GM23248 (cell line): Measurements from ENCODE around the gene MYL7. TPM values are rescaled to one million over a fixed set of nuclear protein-coding genes. Genes with fewer than 3 reads are reported as not detected.

Source experiments
- DNase-seq: peaks from one replicate; pipeline ENCODE4 v3.0.0-alpha.2; 2015
- H2AFZ ChIP-seq: fragments of 200-600 bp; sonication (generic); 2 replicates; pipeline ENCODE4 v1.6.1; 2016; ENCODE audit warnings: antibody characterized with exemption
- H3F3A ChIP-seq: fragments of 200-600 bp; sonication (generic); 2 replicates; pipeline ENCODE4 v1.6.1; 2016; ENCODE audit warnings: mild to moderate bottlenecking, antibody characterized with exemption, mixed run types; ENCODE audit not compliant: insufficient read depth
- H3K27ac ChIP-seq: fragments of 200-600 bp; sonication (generic); 2 replicates; pipeline ENCODE4 v1.5.1; 2016; ENCODE audit warnings: mild to moderate bottlenecking
- H3K27me3 ChIP-seq: fragments of 200-600 bp; sonication (generic); replicated peaks from 2 replicates; pipeline ENCODE4 v1.6.1; 2016; ENCODE audit warnings: mild to moderate bottlenecking; ENCODE audit not compliant: insufficient read depth
- H3K36me3 ChIP-seq: fragments of 200-600 bp; sonication (generic); 2 replicates; pipeline ENCODE4 v1.6.1; 2016; ENCODE audit warnings: low read depth, mild to moderate bottlenecking
- H3K4me1 ChIP-seq: fragments of 200-600 bp; sonication (generic); 2 replicates; pipeline ENCODE4 v1.6.1; 2016; ENCODE audit warnings: mild to moderate bottlenecking; ENCODE audit not compliant: insufficient read depth
- H3K4me2 ChIP-seq: fragments of 200-600 bp; sonication (generic); one replicate; pipeline ENCODE4 v1.6.1; 2016; ENCODE audit warnings: mild to moderate bottlenecking; ENCODE audit not compliant: unreplicated experiment
- H3K4me3 ChIP-seq: fragments of 200-600 bp; sonication (generic); 2 replicates; pipeline ENCODE4 v1.5.1; 2016; ENCODE audit warnings: mild to moderate bottlenecking
- H3K79me2 ChIP-seq: fragments of 200-600 bp; sonication (generic); 2 replicates; pipeline ENCODE4 v1.6.1; 2016; ENCODE audit warnings: mild to moderate bottlenecking; ENCODE audit not compliant: insufficient read depth
- H3K9ac ChIP-seq: fragments of 200-600 bp; sonication (generic); 2 replicates; pipeline ENCODE4 v1.6.1; 2016; ENCODE audit warnings: mild to moderate bottlenecking
- H3K9me2 ChIP-seq: fragments of 200-600 bp; sonication (generic); 2 replicates; pipeline ENCODE4 v1.6.1; 2016; ENCODE audit warnings: mixed run types, mild to moderate bottlenecking, moderate library complexity; ENCODE audit not compliant: insufficient read depth
- H3K9me3 ChIP-seq: fragments of 200-600 bp; sonication (generic); one replicate; pipeline ENCODE4 v1.6.1; 2017; ENCODE audit warnings: low read depth
- H4K20me1 ChIP-seq: fragments of 200-600 bp; sonication (generic); 2 replicates; pipeline ENCODE4 v1.6.0; 2016; ENCODE audit not compliant: insufficient read depth
- EZH2 ChIP-seq: fragments of 200-600 bp; sonication (generic); IDR thresholded peaks from 2 replicates; pipeline ENCODE4 v1.6.1; 2018; ENCODE audit warnings: antibody characterized with exemption, mild to moderate bottlenecking; ENCODE audit not compliant: insufficient read depth, poor library complexity, severe bottlenecking
- EZH2phosphoT487 ChIP-seq: fragments of 200-600 bp; sonication (generic); IDR thresholded peaks from 2 replicates; pipeline ENCODE4 v1.6.1; 2018; ENCODE audit warnings: antibody characterized with exemption, moderate library complexity, mild to moderate bottlenecking, low read depth; ENCODE audit not compliant: insufficient read depth
- WGBS, 2 experiments: methylation state at CpG; one replicate each; pipeline ENCODE4 v1.1.6; 2015 to 2017; ENCODE audit warnings: low lambda C conversion rate in 2 of 2, low coverage in 1 of 2; ENCODE audit errors: missing lambda C conversion rate in 2 of 2; 5-methylcytosine and 5-hydroxymethylcytosine counted together
- in situ Hi-C: fragments of 300-500 bp; cut with MboI; formaldehyde crosslinking; loops from 2 replicates; pipeline ENCODE4 v1.15.0; 2020
- polyA plus RNA-seq: library from polyadenylated mRNA; unstranded; fragments of >200 nt; fragmentation: Nextera tagmentation; extraction: Ambion mirVana; gene quantifications from 2 replicates; pipeline ENCODE4 v1.2.1, GENCODE V29; 2016
- total RNA-seq: library from RNA; depleted of rRNA; stranded (reverse); fragments of >200 nt; shearing (Covaris generic); gene quantifications from 2 replicates; pipeline ENCODE4 v1.2.3, GENCODE V29; 2014

The MYL7 gene
- total and polyA plus RNA-seq, 2 experiments from 2014 or later = not detected

DNA sequence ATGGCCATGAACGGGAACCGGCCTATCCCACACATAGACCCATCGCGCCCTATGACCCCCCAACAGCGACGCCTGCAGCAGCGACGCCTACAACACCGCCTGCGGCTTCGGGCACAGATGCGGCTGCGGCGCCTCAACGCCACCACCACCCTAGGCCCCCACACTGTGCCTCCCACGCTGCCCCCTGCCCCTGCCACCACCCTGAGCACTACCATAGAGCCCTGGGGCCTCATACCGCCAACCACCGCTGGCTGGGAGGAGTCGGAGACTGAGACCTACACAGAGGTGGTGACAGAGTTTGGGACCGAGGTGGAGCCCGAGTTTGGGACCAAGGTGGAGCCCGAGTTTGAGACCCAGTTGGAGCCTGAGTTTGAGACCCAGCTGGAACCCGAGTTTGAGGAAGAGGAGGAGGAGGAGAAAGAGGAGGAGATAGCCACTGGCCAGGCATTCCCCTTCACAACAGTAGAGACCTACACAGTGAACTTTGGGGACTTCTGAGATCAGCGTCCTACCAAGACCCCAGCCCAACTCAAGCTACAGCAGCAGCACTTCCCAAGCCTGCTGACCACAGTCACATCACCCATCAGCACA, 27.3 kb downstream of the MYL7 start:
- no peak overlapping the region for H3K4me2 ChIP-seq
- no peaks in the 10 kb centered on the region for H3K9me2 ChIP-seq
- no peaks in the 10 kb centered on the region for H4K20me1 ChIP-seq
- H3K4me3 ChIP-seq = no peak overlapping the region
- H3K9ac ChIP-seq = no peak overlapping the region
- no peaks in the 10 kb centered on the region for H3K27me3 ChIP-seq
- H3K4me1 ChIP-seq = no peaks in the 10 kb centered on the region
- in situ Hi-C loops = no loop called here
- H3K79me2 ChIP-seq = no peaks in the 10 kb centered on the region; the same call in 1 of the 2 replicates
- 80 to 87% methylated on average over 10 to 24 of the region's 24 CpGs for WGBS, 2 experiments
- no peak overlapping the region for H2AFZ ChIP-seq
- H3K27ac ChIP-seq = no peak overlapping the region
- no peaks in the 10 kb centered on the region for H3F3A ChIP-seq
- no peaks in the 10 kb centered on the region for H3K9me3 ChIP-seq
- no peaks in the 10 kb centered on the region for H3K36me3 ChIP-seq
- no peak for DNase-seq
- TF ChIP-seq EZH2phosphoT487 = no peak
- TF ChIP-seq EZH2 = no peak

DNA sequence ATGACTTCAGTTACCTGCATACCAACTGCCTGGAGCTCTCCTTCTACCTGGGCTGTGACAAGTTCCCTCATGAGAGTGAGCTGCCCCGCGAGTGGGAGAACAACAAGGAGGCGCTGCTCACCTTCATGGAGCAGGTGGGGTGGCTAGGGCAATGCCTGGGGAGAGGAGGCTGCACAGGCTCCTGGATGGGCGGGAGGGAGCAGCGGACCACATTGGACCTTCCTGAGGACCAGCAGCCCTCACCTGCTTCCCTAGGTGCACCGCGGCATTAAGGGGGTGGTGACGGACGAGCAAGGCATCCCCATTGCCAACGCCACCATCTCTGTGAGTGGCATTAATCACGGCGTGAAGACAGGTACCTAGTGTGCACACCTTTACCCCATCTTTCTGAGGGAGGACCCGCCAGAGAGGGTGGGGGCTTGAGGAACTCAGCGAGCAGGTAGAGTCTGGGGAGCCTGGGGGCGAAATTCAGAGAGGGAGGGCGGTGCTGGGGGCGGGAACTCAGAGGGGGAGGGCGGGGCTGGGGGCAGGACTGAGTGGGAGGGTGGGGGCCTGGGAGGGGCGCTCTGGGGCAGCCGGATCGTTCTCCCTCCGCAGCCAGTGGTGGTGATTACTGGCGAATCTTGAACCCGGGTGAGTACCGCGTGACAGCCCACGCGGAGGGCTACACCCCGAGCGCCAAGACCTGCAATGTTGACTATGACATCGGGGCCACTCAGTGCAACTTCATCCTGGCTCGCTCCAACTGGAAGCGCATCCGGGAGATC, 28.0 kb downstream of the MYL7 start:
- Histone ChIP-seq H3K4me2 (no peak overlapping the region), H3K9me2 (no peaks in the 10 kb centered on the region), H3K4me3 (no peak overlapping the region), H2AFZ (no peak overlapping the region), H4K20me1 (no peaks in the 10 kb centered on the region), H3K27me3 (no peaks in the 10 kb centered on the region), H3K9ac (no peak overlapping the region), H3K27ac (no peak overlapping the region), H3K9me3 (no peaks in the 10 kb centered on the region), H3K4me1 (no peaks in the 10 kb centered on the region), H3F3A (no peaks in the 10 kb centered on the region), H3K36me3 (no peaks in the 10 kb centered on the region), H3K79me2 (no peaks in the 10 kb centered on the region)
- WGBS, 2 experiments = 85 to 88% methylated on average over 23 to 30 of the region's 34 CpGs
- in situ Hi-C loops = no loop called here
- DNase-seq = no peak
- TF ChIP-seq EZH2phosphoT487 = no peak
- TF ChIP-seq EZH2 = no peak

DNA sequence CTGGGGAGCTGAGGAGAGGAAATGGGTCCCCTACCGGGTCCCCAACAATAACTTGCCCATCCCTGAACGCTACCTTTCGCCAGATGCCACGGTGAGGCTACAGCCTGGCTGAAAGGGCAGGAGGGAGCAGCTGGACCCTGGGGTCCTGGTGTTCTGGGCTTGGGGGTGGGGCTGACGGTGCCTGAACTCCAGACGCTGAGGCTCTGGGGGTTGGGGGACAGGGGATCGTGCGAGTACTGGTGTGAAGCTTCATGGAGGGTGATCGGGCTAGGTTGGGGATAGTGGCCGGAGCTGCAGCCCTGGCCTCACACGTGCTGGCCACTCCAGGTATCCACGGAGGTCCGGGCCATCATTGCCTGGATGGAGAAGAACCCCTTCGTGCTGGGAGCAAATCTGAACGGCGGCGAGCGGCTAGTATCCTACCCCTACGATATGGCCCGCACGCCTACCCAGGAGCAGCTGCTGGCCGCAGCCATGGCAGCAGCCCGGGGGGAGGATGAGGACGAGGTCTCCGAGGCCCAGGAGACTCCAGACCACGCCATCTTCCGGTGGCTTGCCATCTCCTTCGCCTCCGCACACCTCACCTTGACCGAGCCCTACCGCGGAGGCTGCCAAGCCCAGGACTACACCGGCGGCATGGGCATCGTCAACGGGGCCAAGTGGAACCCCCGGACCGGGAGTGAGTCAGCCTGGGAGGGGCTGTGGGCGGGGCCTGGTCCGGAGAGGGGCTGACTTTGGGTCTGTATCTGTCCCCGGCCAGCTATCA, 28.7 kb downstream of the MYL7 start:
- Histone ChIP-seq H3K9ac (no peak overlapping the region), H3K79me2 (peaks cover 5% of the 10 kb centered on the region), H3K36me3 (no peaks in the 10 kb centered on the region), H4K20me1 (no peaks in the 10 kb centered on the region), H3K27ac (no peak overlapping the region), H3K4me1 (no peaks in the 10 kb centered on the region), H2AFZ (no peak overlapping the region), H3K9me2 (no peaks in the 10 kb centered on the region), H3K27me3 (no peaks in the 10 kb centered on the region), H3K4me2 (no peak overlapping the region), H3K4me3 (no peak overlapping the region), H3K9me3 (no peaks in the 10 kb centered on the region), H3F3A (no peaks in the 10 kb centered on the region)
- WGBS, 2 experiments = 75 to 77% methylated on average over 34 to 41 of the region's 41 CpGs
- DNase-seq = no peak
- in situ Hi-C loops = no loop called here
- TF ChIP-seq EZH2 = no peak
- no peak for TF ChIP-seq EZH2phosphoT487

GRCh38 chr7:44111761-44112160, 29.4 kb downstream of the MYL7 start:
- no peaks in the 10 kb centered on the region for H3K9me3 ChIP-seq
- no peaks in the 10 kb centered on the region for H3F3A ChIP-seq
- H3K9me2 ChIP-seq = no peaks in the 10 kb centered on the region
- H3K27me3 ChIP-seq = no peaks in the 10 kb centered on the region
- H3K4me2 ChIP-seq = no peak overlapping the region
- H3K36me3 ChIP-seq = no peaks in the 10 kb centered on the region
- in situ Hi-C loops = no loop called here
- H3K9ac ChIP-seq = no peak overlapping the region
- no peak overlapping the region for H2AFZ ChIP-seq
- H4K20me1 ChIP-seq = no peaks in the 10 kb centered on the region
- no peak for TF ChIP-seq EZH2phosphoT487
- no peak for TF ChIP-seq EZH2
- DNase-seq = no peak
- peaks cover 1% of the 10 kb centered on the region; the same call in 1 of the 2 replicates for H3K4me1 ChIP-seq
- H3K27ac ChIP-seq = no peak overlapping the region
- WGBS, 2 experiments = 87 to 89% methylated on average over 15 to 16 of the region's 16 CpGs
- H3K79me2 ChIP-seq = peaks cover 12% of the 10 kb centered on the region
- H3K4me3 ChIP-seq = no peak overlapping the region
